AG10803 (cell line): ENCODE results near the gene RMI2.

Experiments used
- DNase-seq: peaks from one replicate; pipeline ENCODE4 v3.0.0; 2010; ENCODE audit warnings: low read depth
- H3K4me3 ChIP-seq: 2 replicates; pipeline ENCODE4 v1.5.1; 2011; ENCODE audit warnings: mild to moderate bottlenecking, low read length, control low read depth
- TF ChIP-seq, protein P1 (sequence below): conservative IDR thresholded peaks from 2 replicates; pipeline ENCODE4 v1.5.1; 2011; ENCODE audit warnings: mild to moderate bottlenecking, low read length, control low read depth, inconsistent platforms

RMI2 gene

DNA sequence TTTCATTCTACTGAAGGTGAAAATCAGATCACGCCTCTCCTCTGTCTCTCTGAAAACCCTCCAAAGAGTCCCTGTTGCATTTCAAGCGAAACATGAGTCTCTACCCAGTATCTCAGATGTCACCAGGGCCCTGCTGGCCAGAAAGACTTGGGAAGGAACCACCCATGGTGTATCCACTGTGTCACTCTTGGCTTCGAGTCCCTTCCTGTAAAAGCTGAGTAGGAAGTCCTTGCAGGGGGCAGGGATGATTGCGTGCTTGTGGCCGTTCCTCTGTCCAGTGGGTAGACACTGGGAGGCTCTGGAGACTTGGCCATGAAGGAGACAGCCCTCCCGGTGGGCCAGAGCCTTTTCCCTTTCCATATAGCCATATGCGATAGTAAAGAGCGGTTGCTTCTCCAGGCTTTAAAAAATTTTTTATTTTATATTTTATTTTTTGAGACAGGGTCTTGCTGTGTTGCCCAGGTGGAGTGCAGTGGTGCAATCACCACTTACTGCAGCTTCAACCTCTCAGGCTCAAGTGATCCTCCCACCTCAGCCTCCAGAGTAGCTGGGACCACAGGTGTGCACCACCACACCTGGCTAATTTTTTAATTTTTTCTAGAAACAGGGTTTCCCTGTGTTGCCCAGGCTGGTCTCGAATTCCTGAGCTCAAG is 19.0 kb upstream of the RMI2 start:
- peak; percentile 26 for DNase-seq
- TF ChIP-seq, protein P1, sequence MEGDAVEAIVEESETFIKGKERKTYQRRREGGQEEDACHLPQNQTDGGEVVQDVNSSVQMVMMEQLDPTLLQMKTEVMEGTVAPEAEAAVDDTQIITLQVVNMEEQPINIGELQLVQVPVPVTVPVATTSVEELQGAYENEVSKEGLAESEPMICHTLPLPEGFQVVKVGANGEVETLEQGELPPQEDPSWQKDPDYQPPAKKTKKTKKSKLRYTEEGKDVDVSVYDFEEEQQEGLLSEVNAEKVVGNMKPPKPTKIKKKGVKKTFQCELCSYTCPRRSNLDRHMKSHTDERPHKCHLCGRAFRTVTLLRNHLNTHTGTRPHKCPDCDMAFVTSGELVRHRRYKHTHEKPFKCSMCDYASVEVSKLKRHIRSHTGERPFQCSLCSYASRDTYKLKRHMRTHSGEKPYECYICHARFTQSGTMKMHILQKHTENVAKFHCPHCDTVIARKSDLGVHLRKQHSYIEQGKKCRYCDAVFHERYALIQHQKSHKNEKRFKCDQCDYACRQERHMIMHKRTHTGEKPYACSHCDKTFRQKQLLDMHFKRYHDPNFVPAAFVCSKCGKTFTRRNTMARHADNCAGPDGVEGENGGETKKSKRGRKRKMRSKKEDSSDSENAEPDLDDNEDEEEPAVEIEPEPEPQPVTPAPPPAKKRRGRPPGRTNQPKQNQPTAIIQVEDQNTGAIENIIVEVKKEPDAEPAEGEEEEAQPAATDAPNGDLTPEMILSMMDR = no peak
- H3K4me3 ChIP-seq = no peak overlapping the region

DNA sequence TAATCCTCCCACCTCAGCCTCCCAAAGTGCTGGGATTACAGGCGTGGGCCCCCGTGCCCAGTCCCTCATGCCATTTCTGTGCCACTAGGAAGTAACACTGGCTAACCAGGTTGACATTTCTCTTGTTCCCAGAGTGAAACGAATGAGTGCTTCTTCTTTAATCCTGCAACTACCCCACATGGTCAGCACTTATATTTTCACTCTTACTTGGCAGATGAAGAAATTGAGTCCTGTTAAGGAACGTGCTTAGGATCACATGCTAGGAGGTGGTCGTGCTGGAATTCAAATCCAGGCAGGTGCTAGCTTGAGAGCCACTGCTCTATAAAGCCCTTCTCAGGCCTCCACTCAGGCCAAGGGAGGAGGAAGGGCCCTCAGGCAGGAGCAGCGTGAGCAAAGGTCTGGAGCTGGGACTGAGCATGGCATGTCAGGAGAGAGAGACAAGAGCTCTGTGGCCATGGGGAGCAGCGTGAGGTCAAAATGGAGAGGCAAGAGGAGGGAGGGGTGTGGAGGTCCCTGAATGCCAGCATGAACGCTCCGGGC is 18.5 kb upstream of the RMI2 start:
- no peak for DNase-seq
- H3K4me3 ChIP-seq = no peak overlapping the region
- TF ChIP-seq, protein P1 = no peak

- TF ChIP-seq, protein P1 = no peak
- no peak overlapping the region for H3K4me3 ChIP-seq
- peak; percentile 39 for DNase-seq
Observed at GRCh38 chr16:11327277-11328171, 17.7 kb upstream of the RMI2 start.

GRCh38 chr16:11328172-11329070 is 16.8 kb upstream of the RMI2 start:
- H3K4me3 ChIP-seq = peak overlapping the region; percentile 29
- TF ChIP-seq, protein P1 = no peak; the same call in 1 of the 2 replicates
- DNase-seq = peak; percentile 94

DNA sequence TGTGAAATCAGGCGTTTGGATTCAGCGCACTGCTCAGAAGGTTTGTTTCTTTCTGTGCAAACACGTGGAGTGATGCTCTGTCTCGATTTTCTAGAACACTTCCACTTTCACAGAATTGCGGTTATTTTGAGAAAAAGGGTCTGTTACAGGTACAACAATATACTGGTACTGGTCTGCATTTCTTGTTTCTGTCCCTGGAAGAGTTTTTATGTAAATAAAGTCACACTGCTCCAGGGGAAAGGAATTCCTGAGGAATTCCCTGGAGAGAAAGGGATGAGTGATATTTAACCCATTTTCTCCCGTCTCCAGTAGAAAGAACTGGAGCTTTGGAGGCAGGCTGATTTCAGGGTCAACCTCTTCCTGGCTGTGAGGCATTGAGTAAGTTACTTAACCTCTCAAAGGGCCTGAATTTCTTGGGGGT is 16.2 kb upstream of the RMI2 start:
- TF ChIP-seq, protein P1 = no peak
- peak overlapping the region; percentile 29 for H3K4me3 ChIP-seq
- DNase-seq = peak; percentile 30

- no peak for DNase-seq
- no peak overlapping the region for H3K4me3 ChIP-seq
- TF ChIP-seq, protein P1 = no peak
Observed at GRCh38 chr16:11329891-11330290, 15.4 kb upstream of the RMI2 start.
